HG03025 (cell line): ENCODE data around the gene CDH6.

Experiments
- ATAC-seq: cut with Tn5 transposase; IDR thresholded peaks from one replicate; pipeline ENCODE4 v1.9.1; 2021; ENCODE audit warnings: mild to moderate bottlenecking, moderate library complexity; ENCODE audit not compliant: unreplicated experiment, low FRiP score

Gene CDH6

DNA sequence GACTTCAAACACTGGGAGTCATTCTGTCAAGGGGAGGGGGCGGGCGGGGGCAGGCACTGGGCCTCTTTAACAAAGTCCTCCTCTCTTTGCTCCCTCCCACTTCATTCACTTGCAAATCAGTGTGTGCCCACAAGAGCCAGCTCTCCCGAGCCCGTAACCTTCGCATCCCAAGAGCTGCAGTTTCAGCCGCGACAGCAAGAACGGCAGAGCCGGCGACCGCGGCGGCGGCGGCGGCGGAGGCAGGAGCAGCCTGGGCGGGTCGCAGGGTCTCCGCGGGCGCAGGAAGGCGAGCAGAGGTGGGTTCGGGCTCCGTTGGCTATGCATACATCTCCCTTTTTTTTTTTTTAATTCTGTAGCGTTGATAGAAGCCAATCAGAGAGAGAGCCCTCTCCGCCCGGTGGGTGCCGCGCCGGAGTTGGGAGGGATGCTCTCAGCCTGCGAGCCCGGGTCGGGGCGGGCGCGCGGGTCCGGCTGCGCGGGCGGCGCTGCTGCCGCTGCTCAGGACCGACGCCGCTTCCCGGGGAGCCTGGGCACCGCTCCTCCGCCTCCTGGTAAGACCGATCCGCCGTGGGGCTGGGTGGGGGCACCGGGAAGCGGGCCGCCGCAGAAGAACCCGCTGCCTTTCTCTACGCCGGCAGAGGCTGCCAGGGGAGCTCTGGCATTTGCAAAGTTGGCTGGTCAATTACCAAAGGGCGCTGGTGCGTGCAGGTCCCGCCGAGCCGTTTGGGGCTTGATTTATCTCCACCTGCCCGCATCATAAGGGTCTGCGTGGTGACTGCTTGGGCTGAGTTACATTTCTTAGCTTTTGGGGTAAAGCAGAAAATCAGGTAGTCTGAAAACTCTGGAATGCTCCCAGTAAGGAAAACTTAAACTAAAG, at the start of gene CDH6:
Gene CDH6, plus strand, starts transcription at position 96 of the 877 bp plus-strand sequence. CDS start 73,788 bp downstream, outside the sequence.
- no peak for ATAC-seq

DNA sequence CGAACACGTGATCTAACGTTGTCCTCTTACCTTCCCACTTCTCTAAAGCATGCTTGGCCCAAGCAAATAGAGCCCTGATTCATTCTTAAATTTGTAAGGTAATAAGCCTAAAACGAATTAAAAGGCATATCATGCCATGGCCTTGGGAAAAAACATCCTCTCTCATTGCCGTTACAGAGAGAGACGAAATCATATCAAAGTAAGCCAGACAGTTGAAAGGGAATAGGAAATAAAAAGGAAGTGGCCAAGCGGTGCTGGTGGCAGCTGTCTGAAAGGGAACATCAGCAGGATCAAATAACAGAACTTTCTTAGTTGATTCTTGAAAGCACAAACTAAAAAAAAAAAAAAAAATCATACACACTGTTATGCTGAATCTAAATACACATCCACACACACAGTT, 49.1 kb upstream of the CDH6 start:
- ATAC-seq = no peak

DNA sequence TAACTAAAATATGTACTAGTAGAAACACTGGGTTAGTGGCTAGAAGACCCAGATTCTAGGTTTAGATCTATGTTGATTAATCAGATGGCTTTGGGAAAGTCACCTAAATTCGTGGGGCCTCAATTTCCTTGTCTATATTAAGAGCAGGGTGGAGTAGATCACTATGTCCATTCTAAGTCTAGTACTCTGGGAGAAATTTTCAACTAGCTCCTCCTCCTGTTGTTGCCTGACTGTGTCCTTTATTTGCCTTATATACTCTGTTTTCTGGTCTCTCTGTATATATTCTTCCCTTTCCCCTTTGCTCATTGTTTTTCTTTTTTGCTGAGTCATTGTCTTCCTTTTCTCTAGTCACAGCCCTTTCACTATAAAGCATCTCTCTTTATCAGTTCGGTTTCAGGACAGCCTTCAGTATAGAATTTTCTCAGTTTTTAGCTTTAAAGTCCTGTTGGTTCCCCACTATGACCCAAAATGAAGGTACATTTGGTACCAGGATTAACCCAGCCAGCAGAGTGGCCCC, 44.5 kb upstream of the CDH6 start:
- no peak for ATAC-seq

DNA sequence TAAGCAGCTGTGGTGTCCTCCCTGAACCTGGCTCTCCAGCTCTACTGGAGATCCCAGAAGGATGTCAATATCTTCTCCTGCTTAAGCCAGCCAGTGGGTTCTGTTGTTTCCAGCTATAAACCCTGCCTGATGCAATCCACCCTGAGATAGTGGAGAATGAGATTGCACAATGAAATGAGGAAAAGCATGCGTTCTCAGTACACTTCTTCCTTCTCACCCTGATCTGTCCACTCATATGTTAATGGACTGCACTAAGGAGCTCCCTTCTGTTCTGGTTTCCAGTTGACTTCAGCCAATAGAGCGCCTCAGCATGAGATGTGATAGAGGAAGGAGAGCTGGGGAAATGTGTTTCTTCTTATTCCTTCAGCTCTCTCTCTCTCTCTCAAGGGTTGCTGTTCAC, 40.0 kb upstream of the CDH6 start:
- no peak for ATAC-seq

DNA sequence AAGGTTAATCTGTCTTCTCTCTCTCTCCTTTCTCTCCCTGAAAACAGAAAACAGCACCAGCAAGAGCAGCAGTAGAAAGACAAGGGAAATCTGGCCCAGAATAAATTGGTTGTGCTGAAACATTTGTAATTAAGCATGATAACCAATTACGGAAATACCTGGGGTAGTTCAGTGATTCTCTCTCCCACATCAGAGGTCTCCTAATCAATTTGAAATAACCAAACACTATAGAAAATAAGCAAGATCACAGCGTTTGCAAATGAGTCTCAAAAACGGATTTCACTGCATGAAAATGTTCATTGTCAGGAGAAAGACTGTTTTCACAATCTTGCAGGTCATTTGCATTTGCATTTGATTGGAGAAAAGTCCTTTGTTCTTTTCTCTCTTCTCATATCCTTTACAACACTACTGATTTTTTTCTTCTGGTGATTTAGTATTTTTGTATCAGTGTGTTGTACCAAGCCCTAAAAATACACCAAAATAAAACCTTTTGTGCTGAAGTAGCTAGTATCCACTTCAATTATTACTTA, 36.8 kb upstream of the CDH6 start:
- no peak for ATAC-seq

DNA sequence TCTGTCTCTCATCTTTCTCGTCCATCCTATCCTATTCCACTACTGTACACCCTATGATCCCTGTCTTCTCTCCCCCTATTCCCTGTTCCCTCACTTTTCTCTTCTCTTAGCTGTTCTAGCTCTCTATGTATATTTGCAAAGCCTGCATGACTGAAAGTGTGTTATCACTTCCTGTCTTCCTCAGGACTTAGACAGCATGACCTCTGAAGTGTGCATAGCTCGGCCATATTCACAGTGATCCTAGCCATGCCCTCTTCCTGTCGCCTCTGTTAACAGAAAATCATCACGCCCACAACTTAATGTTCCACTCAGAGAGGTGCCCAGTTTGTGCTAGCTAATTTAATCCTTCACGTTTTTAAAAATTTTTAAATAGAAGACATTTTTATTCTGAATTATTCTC, 35.8 kb upstream of the CDH6 start:
- no peak for ATAC-seq

DNA sequence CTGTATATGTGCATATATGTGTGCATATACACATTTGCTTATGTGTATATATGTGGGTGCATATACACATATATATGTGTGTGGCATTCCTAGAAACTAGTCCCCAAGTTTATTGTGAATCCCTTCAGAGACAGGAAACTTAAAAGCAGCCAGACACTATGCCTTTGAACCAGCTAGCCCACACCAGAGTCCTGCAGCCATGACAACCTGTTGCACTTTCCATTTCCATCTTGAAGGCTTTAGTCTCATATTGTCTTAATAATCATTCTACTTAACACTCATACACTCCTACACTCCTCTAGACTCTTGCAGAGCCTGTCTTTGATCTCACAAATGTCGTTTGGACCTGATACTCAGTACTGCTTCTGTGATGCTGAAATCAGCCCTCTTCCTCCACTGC, 34.8 kb upstream of the CDH6 start:
- no peak for ATAC-seq

DNA sequence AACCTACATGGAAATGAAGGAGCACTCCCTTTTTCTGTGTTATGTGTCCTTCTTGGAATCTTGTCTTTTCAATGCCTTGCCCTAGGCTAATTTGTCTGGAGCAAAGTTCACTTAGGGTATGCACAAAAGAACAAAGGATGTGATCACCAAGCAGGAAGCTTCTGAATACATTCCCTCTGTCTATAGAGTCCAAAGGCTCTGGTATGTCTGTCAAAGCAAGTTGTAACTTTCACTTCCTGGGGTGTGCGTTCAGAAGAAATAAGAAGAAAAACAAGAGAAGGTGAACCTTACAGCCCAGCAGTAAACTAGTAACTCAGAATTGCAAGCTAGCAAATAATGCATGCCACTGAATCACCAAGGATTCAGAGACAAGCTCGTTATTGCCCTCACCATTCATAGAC, 31.7 kb upstream of the CDH6 start:
- no peak for ATAC-seq

DNA sequence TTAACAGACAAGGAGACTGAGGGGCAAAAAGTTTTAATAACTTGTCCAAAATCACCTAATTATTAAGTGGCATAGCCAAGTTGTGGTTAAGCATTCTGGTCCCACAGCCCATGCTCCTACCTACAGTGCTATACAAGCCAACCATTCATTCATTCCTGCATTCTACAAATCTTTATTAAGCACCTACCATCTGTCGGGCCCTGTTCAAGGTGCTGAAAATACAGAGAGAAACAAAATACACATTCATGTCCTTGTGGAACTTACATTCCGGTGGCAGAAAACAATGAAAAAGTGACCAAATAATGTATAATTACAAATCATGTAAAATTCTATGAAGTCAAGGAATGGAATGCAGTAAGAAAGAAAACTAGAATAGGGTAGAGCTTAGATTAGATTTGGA, 27.8 kb upstream of the CDH6 start:
- no peak for ATAC-seq

DNA sequence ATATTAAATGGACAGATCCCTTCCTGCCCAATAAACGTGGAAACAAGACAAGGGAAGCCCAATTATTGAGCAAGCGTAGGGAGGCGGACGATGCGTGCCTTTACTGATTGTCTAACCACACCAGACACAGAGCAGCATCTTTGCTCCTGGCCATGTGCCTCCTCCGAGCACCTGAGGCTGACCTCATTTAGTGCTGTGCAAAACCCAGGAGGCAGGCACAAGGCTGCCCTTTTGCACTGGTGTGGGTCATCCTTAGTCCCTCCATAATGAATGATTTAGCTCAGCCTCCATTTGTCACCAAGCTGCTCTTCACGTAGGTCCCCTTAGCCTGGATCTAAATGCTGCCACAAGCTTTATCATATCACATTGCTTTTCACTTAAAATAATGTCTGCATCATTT, 24.1 kb upstream of the CDH6 start:
- ATAC-seq = no peak

DNA sequence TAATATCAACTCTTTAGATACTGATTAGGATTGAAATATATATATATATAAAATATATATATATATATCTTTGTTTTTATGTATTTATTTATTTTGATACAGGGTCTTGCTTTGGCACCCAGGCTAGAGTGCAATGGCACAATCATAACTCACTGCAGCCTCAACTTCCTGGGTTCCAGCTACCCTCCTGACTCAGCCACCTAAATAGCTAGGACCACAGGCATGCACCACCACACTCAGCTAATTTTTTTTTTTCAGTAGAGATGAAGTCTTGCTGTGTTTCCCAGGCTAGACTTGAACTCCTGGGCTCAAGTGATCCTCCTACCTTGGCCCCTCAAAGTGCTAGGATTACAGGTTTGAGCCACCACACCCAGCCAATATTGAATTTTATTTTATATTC, 20.6 kb upstream of the CDH6 start:
- ATAC-seq = no peak

DNA sequence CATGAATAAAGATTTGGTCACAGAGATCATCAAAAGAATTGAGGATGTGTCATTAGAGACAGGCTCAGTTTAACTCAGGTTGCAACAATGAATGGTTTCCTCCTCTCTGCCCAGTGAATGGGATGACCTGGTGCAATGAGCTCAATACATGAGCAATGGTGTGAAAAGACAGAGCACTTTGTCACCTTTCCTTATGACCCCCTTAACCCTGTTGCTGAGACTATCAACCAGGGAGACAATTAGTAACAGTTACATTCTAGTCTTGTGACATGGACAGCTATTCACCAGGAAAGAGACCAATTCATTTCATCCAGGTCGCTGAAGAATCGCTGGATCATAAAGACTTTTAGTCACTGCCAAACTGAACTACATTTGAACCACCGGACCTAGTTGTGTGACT, 19.9 kb upstream of the CDH6 start:
- ATAC-seq = no peak

DNA sequence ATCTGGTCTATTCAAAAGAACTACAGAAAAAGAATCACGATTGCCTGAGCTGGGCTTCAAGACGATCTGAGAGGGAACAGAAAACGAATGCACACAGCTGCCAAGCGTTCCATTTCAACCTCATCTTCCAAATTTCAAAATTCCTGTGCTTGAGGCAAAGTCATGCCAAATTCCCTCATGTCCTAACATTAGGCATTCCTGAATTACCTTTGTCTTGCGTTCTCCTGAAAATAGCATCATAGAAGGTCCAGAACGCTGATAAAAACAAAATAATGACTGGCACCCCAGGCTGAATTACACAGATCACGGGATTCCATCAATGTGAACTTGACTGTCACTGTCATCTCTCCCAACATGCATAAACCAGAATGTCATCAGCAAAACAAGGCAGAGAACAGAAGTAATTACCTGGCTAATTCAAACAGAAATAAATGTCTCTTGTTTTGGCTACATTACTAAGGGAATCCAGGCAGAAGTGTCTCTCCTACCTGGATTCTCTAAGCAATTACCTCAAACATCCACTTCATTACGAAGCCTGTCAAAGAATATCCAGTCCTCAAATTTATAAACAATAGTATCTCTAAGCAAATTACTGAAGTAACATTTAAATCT, 12.0 kb upstream of the CDH6 start:
- ATAC-seq = no peak

DNA sequence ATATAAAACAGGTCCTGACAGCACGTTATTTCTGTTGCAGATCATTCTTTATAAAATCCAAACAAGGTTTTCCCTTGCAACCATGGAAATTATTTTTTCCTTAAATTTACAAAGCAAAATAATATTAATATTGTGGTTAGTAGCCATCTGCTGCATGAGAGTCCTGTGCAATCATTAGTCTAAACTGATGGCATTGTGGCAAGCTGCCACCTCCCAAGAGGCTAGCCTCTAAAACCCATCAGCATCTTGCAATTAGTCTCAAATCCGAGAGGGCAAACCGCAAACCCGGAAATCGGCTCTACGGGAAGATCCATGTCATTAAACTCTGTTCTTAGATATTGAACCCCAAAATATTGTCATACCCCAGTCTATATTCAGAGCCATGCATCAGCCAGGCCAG, 11.3 kb upstream of the CDH6 start:
- no peak for ATAC-seq

DNA sequence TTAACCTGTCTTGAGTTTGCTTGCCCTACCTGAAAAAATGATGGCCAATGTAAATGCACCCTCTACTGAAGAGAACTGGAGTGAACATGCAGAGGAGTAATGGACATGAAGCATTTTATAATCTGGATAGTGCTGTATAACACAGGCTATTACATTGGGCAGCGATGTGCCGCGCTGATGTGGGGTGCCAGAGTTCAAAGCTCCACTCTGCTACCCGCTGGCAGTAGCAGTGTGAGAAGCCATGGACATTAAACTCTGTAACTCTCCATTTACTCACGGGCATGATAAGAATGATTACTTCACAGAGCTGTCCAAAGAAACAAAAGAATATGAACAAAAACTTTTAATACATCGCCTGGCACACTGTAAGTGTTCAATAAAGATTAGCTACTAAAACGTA, 7.5 kb upstream of the CDH6 start:
- ATAC-seq = no peak

DNA sequence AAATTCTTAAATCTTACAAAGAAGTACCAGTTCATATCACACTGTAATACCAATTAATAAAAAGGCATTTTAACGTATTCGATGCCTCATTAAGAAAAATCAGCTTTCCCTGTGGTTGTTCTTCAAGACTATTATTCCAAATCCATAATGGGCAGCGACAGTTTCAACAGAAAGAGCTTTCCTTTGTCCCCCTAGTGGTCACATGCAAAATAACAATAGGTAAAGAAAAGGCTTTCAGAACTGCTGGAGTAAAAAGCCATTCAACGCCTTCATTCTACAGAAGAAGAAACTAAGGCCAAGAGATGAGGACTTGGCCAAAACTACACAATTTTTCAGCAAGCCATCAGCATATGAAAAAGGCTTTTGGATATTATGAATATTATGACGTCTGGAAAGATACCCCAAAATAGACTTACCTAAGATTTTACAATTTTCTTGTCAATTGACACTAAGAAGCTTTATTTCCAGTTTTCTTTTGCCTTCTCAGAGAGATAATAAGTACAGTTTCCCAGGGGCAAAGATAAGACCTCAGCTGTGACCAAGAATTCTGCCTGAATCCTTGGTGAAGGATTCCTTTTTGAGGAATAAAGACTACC, 6.7 kb upstream of the CDH6 start:
- peak; percentile 61 for ATAC-seq

DNA sequence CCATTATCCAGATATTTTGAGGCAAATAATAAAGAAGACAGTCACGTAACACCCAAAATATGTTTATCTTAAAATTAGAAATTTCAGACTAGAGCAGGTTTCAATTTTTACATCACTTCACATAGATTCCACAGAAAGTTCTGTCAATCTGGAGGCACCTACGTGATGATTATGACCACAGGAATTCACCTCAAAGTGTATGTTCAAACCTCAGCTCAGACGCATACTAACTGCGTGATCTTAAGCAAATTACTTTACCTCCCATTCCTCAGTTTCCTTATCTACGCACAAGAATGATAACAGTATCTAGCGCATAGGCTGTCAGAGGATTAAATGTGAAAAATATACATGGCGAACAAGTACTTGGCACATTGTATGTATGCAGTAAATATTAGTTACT, 5.9 kb upstream of the CDH6 start:
- no peak for ATAC-seq

DNA sequence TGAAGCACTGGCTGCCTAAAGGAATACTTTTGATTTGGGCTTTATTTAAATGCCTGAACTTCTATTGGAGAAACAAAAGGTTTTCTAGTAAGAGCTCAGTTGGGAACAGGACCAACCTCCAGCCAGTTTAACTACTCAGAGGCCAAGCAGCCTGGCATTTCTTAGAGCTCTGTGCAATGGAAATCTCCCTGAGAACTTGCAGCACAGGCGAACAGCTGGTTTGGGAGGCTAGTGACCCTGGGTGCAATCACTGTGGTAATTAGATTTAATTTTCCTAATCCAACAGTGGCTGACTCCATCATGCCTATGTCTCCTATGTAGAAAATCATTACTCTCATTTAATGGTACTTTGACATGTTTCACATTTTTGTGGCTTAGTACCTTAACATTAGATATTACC, 1.0 kb upstream of the CDH6 start:
- ATAC-seq = no peak

DNA sequence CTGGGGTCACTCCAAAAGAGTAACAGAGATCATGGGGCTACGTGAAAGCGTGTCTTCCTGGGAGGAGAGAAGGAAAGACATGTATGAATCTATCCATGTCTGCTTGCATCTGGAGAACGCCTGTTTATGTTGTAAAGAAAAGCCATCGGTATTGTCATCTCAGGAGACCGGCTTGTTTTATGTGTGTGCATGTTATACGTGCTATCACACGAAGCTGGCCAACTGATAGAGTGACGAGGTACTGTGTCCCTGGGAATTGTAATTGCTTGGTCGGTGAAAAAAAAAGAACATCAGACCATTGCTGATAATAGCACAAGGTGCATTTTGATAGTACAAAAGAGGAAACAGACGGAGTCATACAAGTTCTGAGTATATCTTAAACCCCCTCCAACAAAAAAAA, 370 bp upstream of the CDH6 start:
- no peak for ATAC-seq

DNA sequence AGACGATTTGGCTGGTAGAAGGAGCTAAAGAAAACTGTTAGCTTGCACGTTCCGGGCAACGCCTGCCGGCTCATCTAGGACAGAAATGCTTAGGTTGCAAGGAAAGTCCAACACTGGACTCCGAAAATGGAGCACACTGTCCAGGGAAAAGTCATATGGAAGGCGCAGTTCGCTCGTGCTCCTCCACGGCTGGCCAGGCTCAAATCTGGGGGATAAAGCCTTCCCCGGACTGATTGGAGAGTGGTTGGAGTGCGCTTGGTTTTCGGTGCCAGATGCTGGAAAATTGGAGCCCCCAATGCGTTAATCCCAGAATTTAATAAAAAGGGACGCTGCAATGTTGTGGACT, 955 bp downstream of the CDH6 start:
- no peak for ATAC-seq

DNA sequence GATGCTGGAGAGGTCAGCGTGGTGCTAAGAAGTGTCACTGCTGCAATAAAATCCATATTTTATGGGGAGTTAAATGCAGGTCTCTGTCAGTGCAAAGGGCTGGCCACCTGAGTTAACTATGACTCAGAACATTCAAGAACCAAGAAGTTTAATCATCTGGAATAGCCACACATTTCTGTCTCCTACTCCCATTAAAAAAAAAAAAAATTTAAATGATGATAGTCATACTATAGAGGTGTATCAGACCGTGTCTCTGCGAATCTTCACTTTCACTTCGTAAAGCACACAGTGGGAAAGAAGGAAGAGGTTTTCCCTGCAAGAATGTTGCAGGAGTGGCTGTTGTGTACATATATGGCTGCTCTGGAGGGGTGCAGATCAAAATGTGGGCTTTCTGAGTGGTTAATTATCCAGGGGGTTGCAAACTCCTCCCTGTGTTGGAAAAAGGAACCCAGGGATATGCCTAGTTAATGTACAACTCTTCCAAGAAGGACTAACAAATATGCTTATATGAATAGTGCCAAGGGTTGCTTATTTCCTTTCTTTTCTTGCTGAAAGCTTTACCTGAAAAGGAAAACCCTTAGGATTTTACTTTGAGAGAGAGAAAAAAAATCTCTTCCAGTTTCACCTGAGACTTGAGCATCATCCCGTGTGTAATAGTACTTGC, 1.5 kb downstream of the CDH6 start:
- ATAC-seq = no peak
